ENCODE results near the gene CASP10. TPM values are rescaled to one million over a fixed set of nuclear protein-coding genes. Genes with fewer than 3 reads are reported as not detected.

The CASP10 gene
- total and polyA plus RNA-seq, 2 of the 13 experiments (the other 11 are each of a cell fraction or from before 2014, with no cell fraction given): 22.2 to 23.8 TPM

- H3K4me2 ChIP-seq (ENCODE audit: low read depth, low read length): no peak overlapping the region
- no peak for FAIRE-seq
- DNase-seq (ENCODE audit: low spot score): no peak
- no peaks in the 10 kb centered on the region for H3K27me3 ChIP-seq (ENCODE audit: control insufficient read depth in 1 of 2, insufficient read depth in 2 of 2, low read length in 2 of 2)
- H3K4me3 ChIP-seq (replicated peaks in 1 of 3; ENCODE audit: insufficient read depth in 1 of 3, low read depth in 2 of 3, low read length in 3 of 3): no peak overlapping the region
- no peak for TF ChIP-seq IRX3 (CRISPR knock-in tag; IDR thresholded peaks at IDR 0.05; ENCODE audit: borderline replicate concordance, low read depth)
- TF ChIP-seq ATM (IDR thresholded peaks at IDR 0.05; ENCODE audit: borderline replicate concordance): no peak
- no peak for TF ChIP-seq HMG20B (CRISPR knock-in tag; conservative IDR thresholded peaks at IDR 0.05)
- no peak for TF ChIP-seq ZNF674 (CRISPR knock-in tag; IDR thresholded peaks at IDR 0.05; ENCODE audit: low read depth)
- no peak for TF ChIP-seq ZNF446 (CRISPR knock-in tag; IDR thresholded peaks at IDR 0.05)
- TF ChIP-seq NFAT5 (CRISPR knock-in tag; IDR thresholded peaks at IDR 0.05): no peak
- TF ChIP-seq SMC3 (IDR thresholded peaks at IDR 0.05; ENCODE audit: low read length): no peak
- TF ChIP-seq YEATS4 (CRISPR knock-in tag; IDR thresholded peaks at IDR 0.05; ENCODE audit: borderline replicate concordance): no peak
- no peak for TF ChIP-seq ZNF850 (CRISPR knock-in tag; conservative IDR thresholded peaks at IDR 0.05)
- no peak for TF ChIP-seq TRIM24 (CRISPR knock-in tag; IDR thresholded peaks at IDR 0.05)
- TF ChIP-seq SNAPC5 (CRISPR knock-in tag; IDR thresholded peaks at IDR 0.05; ENCODE audit: borderline replicate concordance): no peak
- no peak for TF ChIP-seq ESRRA (CRISPR knock-in tag; IDR thresholded peaks at IDR 0.05; ENCODE audit: low read depth)
- no peak for TF ChIP-seq BRCA1 (CRISPR knock-in tag; IDR thresholded peaks at IDR 0.05)
- no peak for TF ChIP-seq GFI1 (CRISPR knock-in tag; IDR thresholded peaks at IDR 0.05; ENCODE audit: borderline replicate concordance)
- TF ChIP-seq KLF13 (CRISPR knock-in tag; IDR thresholded peaks at IDR 0.05): no peak
- no peaks in the 10 kb centered on the region for H4K20me1 ChIP-seq (ENCODE audit: insufficient read depth, low read length)
- no peak overlapping the region for H3K27ac ChIP-seq (ENCODE audit: extremely low read length, insufficient read depth, low read length)
- no peaks in the 10 kb centered on the region for H3K79me2 ChIP-seq (ENCODE audit: insufficient read depth, low read length)
- no peak for ATAC-seq
- 95% methylated on average over 4 of the region's 4 CpGs for whole genome bisulfite sequencing (ENCODE audit: low lambda C conversion rate)
- no TSS peak for BruUV-seq (replicated peaks)
- intact Hi-C loops (cut with micrococcal nuclease; ENCODE audit: unreplicated experiment) (no loop called here), in situ Hi-C loops (cut with HindIII; ENCODE audit: extremely low pct_ligation_motif_present, low pct_unique_long_range_greater_than_20kb) (no loop called here)
- peaks cover 13% of the 10 kb centered on the region for H3K4me1 ChIP-seq (ENCODE audit: insufficient read depth, low read length)
- no peaks in the 10 kb centered on the region for H3K9me3 ChIP-seq (ENCODE audit: low read length)
- no peaks in the 10 kb centered on the region for H3K36me3 ChIP-seq (replicated peaks in 1 of 2; ENCODE audit: control insufficient read depth in 1 of 2, insufficient read depth in 2 of 2, low read length in 2 of 2)
- CTCF ChIA-PET (ENCODE audit: low intra/inter-chr PET ratio, low total read pairs): no interaction called here
- H2AFZ ChIP-seq (ENCODE audit: low read length): no peak overlapping the region
- no peak overlapping the region for H3K9ac ChIP-seq (ENCODE audit: insufficient read depth, low read depth, low read length)
- POLR2A ChIA-PET: no interaction called here
These were observed 67.8 kb downstream of the CASP10 start for GRCh38 chr2:201250741-201251140.

Data from HepG2 (cell line).